WERI-Rb-1 (cell line): ENCODE measurements around the gene TNIK.

Source experiments
- DNase-seq: peaks from one replicate; pipeline ENCODE4 v3.0.0-alpha.2; 2020
- H3K27ac ChIP-seq: fragments of 250-450 bp; sonication (Bioruptor Pico); 2 replicates; pipeline ENCODE4 v1.5.1; 2020; ENCODE audit warnings: mild to moderate bottlenecking, moderate library complexity
- H3K27me3 ChIP-seq: fragments of 250-450 bp; sonication (Bioruptor Pico); 2 replicates; pipeline ENCODE4 v1.5.1; 2021; ENCODE audit warnings: mild to moderate bottlenecking, low read depth, moderate library complexity; ENCODE audit not compliant: insufficient read depth, severe bottlenecking
- H3K36me3 ChIP-seq: fragments of 250-450 bp; sonication (Bioruptor Pico); 2 replicates; pipeline ENCODE4 v1.5.1; 2020; ENCODE audit warnings: mild to moderate bottlenecking, moderate library complexity
- H3K4me3 ChIP-seq: 2 replicates; pipeline ENCODE4 v1.5.1; 2011; ENCODE audit warnings: low read depth, mild to moderate bottlenecking, control low read depth, low read length
- H3K9me3 ChIP-seq: fragments of 250-450 bp; sonication (Bioruptor Pico); 2 replicates; pipeline ENCODE4 v1.5.1; 2021; ENCODE audit warnings: mild to moderate bottlenecking, moderate library complexity; ENCODE audit not compliant: severe bottlenecking
- CTCF ChIP-seq: IDR thresholded peaks from 2 replicates; pipeline ENCODE4 v1.5.1; 2011; ENCODE audit warnings: low read depth, mild to moderate bottlenecking, control low read depth, inconsistent platforms, low read length

The TNIK gene

GRCh38 chr3:171301998-171302397 lies 158.2 kb downstream of the TNIK start:
- H3K4me3 ChIP-seq, result no peak overlapping the region
- TF ChIP-seq CTCF, result no peak
- H3K27me3 ChIP-seq, result no peaks in the 10 kb centered on the region
- no peaks in the 10 kb centered on the region for H3K36me3 ChIP-seq
- H3K27ac ChIP-seq, result no peak overlapping the region
- H3K9me3 ChIP-seq, result no peaks in the 10 kb centered on the region
- DNase-seq, result no peak

GRCh38 chr3:171301002-171301401 lies 159.2 kb downstream of the TNIK start:
- Histone ChIP-seq H3K9me3 (no peaks in the 10 kb centered on the region), H3K27me3 (no peaks in the 10 kb centered on the region), H3K4me3 (no peak overlapping the region), H3K36me3 (no peaks in the 10 kb centered on the region), H3K27ac (no peak overlapping the region)
- no peak for TF ChIP-seq CTCF
- no peak for DNase-seq

GRCh38 chr3:171297951-171298350 lies 162.3 kb downstream of the TNIK start:
- H3K27me3 ChIP-seq, result no peaks in the 10 kb centered on the region
- H3K9me3 ChIP-seq, result no peaks in the 10 kb centered on the region
- no peak overlapping the region for H3K4me3 ChIP-seq
- DNase-seq, result no peak
- no peaks in the 10 kb centered on the region for H3K36me3 ChIP-seq
- TF ChIP-seq CTCF, result no peak
- no peak overlapping the region for H3K27ac ChIP-seq

- no peak for TF ChIP-seq CTCF
- H3K27ac ChIP-seq, result no peak overlapping the region
These were observed 163.0 kb downstream of the TNIK start for GRCh38 chr3:171297207-171297606.

GRCh38 chr3:171295484-171296373 lies 164.5 kb downstream of the TNIK start:
- Histone ChIP-seq H3K9me3 (no peaks in the 10 kb centered on the region), H3K27ac (no peak overlapping the region), H3K4me3 (no peak overlapping the region), H3K36me3 (no peaks in the 10 kb centered on the region), H3K27me3 (no peaks in the 10 kb centered on the region)
- no peak for DNase-seq
- TF ChIP-seq CTCF, result no peak

More at GRCh38 chr3:171297207-171297606, 163.0 kb downstream of the TNIK start:
- Histone ChIP-seq H3K4me3 (no peak overlapping the region), H3K9me3 (no peaks in the 10 kb centered on the region), H3K27me3 (no peaks in the 10 kb centered on the region), H3K36me3 (no peaks in the 10 kb centered on the region)
- DNase-seq, result no peak
